ENCODE measurements around the gene IL10RB. TPM values are rescaled to one million over a fixed set of nuclear protein-coding genes. Genes with fewer than 3 reads are reported as not detected.

IL10RB gene
- total and polyA plus RNA-seq, 2 of the 8 experiments (the other 6 are each of a cell fraction or from before 2014, with no cell fraction given), result 2.7 to 3.2 TPM

GRCh38 chr21:33241846-33242245, 24.3 kb upstream of the IL10RB start (continued):
- TF ChIP-seq YY1 (IDR thresholded peaks at IDR 0.05; ENCODE audit: low read depth, low read length) (no peak), RBBP5 (IDR thresholded peaks at IDR 0.05; ENCODE audit: borderline replicate concordance, low read depth, low read length) (no peak), KDM1A (IDR thresholded peaks at IDR 0.05; ENCODE audit: borderline replicate concordance, low read length) (no peak)
- TF ChIP-seq, protein P1, sequence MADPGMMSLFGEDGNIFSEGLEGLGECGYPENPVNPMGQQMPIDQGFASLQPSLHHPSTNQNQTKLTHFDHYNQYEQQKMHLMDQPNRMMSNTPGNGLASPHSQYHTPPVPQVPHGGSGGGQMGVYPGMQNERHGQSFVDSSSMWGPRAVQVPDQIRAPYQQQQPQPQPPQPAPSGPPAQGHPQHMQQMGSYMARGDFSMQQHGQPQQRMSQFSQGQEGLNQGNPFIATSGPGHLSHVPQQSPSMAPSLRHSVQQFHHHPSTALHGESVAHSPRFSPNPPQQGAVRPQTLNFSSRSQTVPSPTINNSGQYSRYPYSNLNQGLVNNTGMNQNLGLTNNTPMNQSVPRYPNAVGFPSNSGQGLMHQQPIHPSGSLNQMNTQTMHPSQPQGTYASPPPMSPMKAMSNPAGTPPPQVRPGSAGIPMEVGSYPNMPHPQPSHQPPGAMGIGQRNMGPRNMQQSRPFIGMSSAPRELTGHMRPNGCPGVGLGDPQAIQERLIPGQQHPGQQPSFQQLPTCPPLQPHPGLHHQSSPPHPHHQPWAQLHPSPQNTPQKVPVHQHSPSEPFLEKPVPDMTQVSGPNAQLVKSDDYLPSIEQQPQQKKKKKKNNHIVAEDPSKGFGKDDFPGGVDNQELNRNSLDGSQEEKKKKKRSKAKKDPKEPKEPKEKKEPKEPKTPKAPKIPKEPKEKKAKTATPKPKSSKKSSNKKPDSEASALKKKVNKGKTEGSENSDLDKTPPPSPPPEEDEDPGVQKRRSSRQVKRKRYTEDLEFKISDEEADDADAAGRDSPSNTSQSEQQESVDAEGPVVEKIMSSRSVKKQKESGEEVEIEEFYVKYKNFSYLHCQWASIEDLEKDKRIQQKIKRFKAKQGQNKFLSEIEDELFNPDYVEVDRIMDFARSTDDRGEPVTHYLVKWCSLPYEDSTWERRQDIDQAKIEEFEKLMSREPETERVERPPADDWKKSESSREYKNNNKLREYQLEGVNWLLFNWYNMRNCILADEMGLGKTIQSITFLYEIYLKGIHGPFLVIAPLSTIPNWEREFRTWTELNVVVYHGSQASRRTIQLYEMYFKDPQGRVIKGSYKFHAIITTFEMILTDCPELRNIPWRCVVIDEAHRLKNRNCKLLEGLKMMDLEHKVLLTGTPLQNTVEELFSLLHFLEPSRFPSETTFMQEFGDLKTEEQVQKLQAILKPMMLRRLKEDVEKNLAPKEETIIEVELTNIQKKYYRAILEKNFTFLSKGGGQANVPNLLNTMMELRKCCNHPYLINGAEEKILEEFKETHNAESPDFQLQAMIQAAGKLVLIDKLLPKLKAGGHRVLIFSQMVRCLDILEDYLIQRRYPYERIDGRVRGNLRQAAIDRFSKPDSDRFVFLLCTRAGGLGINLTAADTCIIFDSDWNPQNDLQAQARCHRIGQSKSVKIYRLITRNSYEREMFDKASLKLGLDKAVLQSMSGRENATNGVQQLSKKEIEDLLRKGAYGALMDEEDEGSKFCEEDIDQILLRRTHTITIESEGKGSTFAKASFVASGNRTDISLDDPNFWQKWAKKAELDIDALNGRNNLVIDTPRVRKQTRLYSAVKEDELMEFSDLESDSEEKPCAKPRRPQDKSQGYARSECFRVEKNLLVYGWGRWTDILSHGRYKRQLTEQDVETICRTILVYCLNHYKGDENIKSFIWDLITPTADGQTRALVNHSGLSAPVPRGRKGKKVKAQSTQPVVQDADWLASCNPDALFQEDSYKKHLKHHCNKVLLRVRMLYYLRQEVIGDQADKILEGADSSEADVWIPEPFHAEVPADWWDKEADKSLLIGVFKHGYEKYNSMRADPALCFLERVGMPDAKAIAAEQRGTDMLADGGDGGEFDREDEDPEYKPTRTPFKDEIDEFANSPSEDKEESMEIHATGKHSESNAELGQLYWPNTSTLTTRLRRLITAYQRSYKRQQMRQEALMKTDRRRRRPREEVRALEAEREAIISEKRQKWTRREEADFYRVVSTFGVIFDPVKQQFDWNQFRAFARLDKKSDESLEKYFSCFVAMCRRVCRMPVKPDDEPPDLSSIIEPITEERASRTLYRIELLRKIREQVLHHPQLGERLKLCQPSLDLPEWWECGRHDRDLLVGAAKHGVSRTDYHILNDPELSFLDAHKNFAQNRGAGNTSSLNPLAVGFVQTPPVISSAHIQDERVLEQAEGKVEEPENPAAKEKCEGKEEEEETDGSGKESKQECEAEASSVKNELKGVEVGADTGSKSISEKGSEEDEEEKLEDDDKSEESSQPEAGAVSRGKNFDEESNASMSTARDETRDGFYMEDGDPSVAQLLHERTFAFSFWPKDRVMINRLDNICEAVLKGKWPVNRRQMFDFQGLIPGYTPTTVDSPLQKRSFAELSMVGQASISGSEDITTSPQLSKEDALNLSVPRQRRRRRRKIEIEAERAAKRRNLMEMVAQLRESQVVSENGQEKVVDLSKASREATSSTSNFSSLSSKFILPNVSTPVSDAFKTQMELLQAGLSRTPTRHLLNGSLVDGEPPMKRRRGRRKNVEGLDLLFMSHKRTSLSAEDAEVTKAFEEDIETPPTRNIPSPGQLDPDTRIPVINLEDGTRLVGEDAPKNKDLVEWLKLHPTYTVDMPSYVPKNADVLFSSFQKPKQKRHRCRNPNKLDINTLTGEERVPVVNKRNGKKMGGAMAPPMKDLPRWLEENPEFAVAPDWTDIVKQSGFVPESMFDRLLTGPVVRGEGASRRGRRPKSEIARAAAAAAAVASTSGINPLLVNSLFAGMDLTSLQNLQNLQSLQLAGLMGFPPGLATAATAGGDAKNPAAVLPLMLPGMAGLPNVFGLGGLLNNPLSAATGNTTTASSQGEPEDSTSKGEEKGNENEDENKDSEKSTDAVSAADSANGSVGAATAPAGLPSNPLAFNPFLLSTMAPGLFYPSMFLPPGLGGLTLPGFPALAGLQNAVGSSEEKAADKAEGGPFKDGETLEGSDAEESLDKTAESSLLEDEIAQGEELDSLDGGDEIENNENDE (IDR thresholded peaks at IDR 0.05; ENCODE audit: insufficient replicate concordance, low read length), result no peak

All from H1 (cell line).